ENCODE data around the gene FMN1. TPM values are rescaled to one million over a fixed set of nuclear protein-coding genes. Genes with fewer than 3 reads are reported as not detected.
A peak's percentile ranks its signal among the peaks of the same experiment; 100 is the strongest.

FMN1 gene
- total RNA-seq, 2 donors from 2014 or later, result 13.7 to 17.1 TPM

- intact Hi-C loops (cut with DNase I), result no loop called here
- peaks cover 4% of the 10 kb centered on the region for H3K4me1 ChIP-seq
- H3K27ac ChIP-seq, result no peak overlapping the region
- 83 to 88% methylated on average over 9 of the region's 9 CpGs for WGBS, 2 donors
- DNase-seq (no peak), ATAC-seq (no peak)
- no peak overlapping the region for H3K4me3 ChIP-seq
- no peaks in the 10 kb centered on the region for H3K9me3 ChIP-seq
- no peaks in the 10 kb centered on the region for H3K27me3 ChIP-seq
- no peaks in the 10 kb centered on the region for H3K36me3 ChIP-seq (replicated peaks in 1 of 2; ENCODE audit: insufficient read depth in 1 of 2, low read depth in 2 of 2)
- TF ChIP-seq POLR2A (IDR thresholded peaks at IDR 0.05) (no peak), CTCF (IDR thresholded peaks at IDR 0.05) (no peak)
Measured at GRCh38 chr15:33190539-33190938, 4.0 kb downstream of the FMN1 start.

GRCh38 chr15:33188641-33189257 lies 5.8 kb downstream of the FMN1 start:
- TF ChIP-seq CTCF (IDR thresholded peaks at IDR 0.05), result no peak
- no peak for TF ChIP-seq POLR2A (IDR thresholded peaks at IDR 0.05)
- WGBS, 2 donors, result 46 to 56% methylated on average over 5 of the region's 5 CpGs
- Histone ChIP-seq H3K27me3 (no peaks in the 10 kb centered on the region), H3K36me3 (replicated peaks in 1 of 2; ENCODE audit: insufficient read depth in 1 of 2, low read depth in 2 of 2) (no peaks in the 10 kb centered on the region), H3K4me3 (no peak overlapping the region), H3K4me1 (no peaks in the 10 kb centered on the region), H3K9me3 (no peaks in the 10 kb centered on the region), H3K27ac (no peak overlapping the region)
- DNase-seq (peak in 2 of 4 donors; percentile 8 to 16), ATAC-seq (no peak)
- intact Hi-C loops (cut with DNase I), result no loop called here

GRCh38 chr15:33188159-33188558 lies 6.4 kb downstream of the FMN1 start:
- 70 to 81% methylated on average over 5 of the region's 5 CpGs for WGBS, 2 donors
- ATAC-seq, result no peak
- intact Hi-C loops (cut with DNase I), result no loop called here

GRCh38 chr15:33183334-33183733 lies 11.2 kb downstream of the FMN1 start:
- Histone ChIP-seq H3K27ac (no peak overlapping the region), H3K36me3 (replicated peaks in 1 of 2; ENCODE audit: insufficient read depth in 1 of 2, low read depth in 2 of 2) (no peaks in the 10 kb centered on the region), H3K9me3 (no peaks in the 10 kb centered on the region), H3K4me1 (no peaks in the 10 kb centered on the region), H3K27me3 (no peaks in the 10 kb centered on the region), H3K4me3 (no peak overlapping the region)
- intact Hi-C loops (cut with DNase I), result no loop called here
- TF ChIP-seq CTCF (IDR thresholded peaks at IDR 0.05) (no peak), POLR2A (IDR thresholded peaks at IDR 0.05) (no peak)
- 79 to 86% methylated on average over 3 of the region's 3 CpGs for WGBS, 2 donors
- no peak for ATAC-seq
- DNase-seq, result no peak

More at GRCh38 chr15:33188159-33188558, 6.4 kb downstream of the FMN1 start:
- no peaks in the 10 kb centered on the region for H3K36me3 ChIP-seq (replicated peaks in 1 of 2; ENCODE audit: insufficient read depth in 1 of 2, low read depth in 2 of 2)
- no peak for DNase-seq
- no peak for TF ChIP-seq POLR2A (IDR thresholded peaks at IDR 0.05)
- no peak for TF ChIP-seq CTCF (IDR thresholded peaks at IDR 0.05)
- no peaks in the 10 kb centered on the region for H3K4me1 ChIP-seq
- H3K4me3 ChIP-seq, result no peak overlapping the region
- no peak overlapping the region for H3K27ac ChIP-seq
- no peaks in the 10 kb centered on the region for H3K9me3 ChIP-seq
- H3K27me3 ChIP-seq, result no peaks in the 10 kb centered on the region

GRCh38 chr15:33182926-33183325 lies 11.6 kb downstream of the FMN1 start:
- H3K27ac ChIP-seq, result no peak overlapping the region
- whole genome bisulfite sequencing, 2 donors, result 63 to 80% methylated on average over 2 of the region's 2 CpGs
- H3K4me3 ChIP-seq, result no peak overlapping the region
- TF ChIP-seq POLR2A (IDR thresholded peaks at IDR 0.05) (no peak), CTCF (IDR thresholded peaks at IDR 0.05) (no peak)
- ATAC-seq, result no peak
- no peaks in the 10 kb centered on the region for H3K27me3 ChIP-seq
- intact Hi-C loops (cut with DNase I), result no loop called here
- no peak for DNase-seq
- H3K36me3 ChIP-seq (replicated peaks in 1 of 2; ENCODE audit: insufficient read depth in 1 of 2, low read depth in 2 of 2), result no peaks in the 10 kb centered on the region
- H3K4me1 ChIP-seq, result no peaks in the 10 kb centered on the region
- no peaks in the 10 kb centered on the region for H3K9me3 ChIP-seq

Data from body of pancreas (tissue), 4 donors.